MM.1S (cell line): ENCODE data around the gene MSI1.

ENCODE experiments used
- DNase-seq: peaks from one replicate; pipeline ENCODE4 v3.0.0-alpha.2; 2015
- H2AFZ ChIP-seq: fragments of 300-600 bp; sonication (generic); 2 replicates; pipeline ENCODE4 v1.6.0; 2016; ENCODE audit warnings: antibody characterized with exemption, low read length
- H3F3A ChIP-seq: fragments of 300-600 bp; sonication (generic); 2 replicates; pipeline ENCODE4 v1.6.1; 2016; ENCODE audit warnings: mild to moderate bottlenecking, antibody characterized with exemption, low read length, moderate library complexity, mixed read lengths; ENCODE audit not compliant: insufficient read depth
- H3K27ac ChIP-seq: fragments of 300-600 bp; sonication (generic); 2 replicates; pipeline ENCODE4 v1.5.1; 2016; ENCODE audit warnings: mild to moderate bottlenecking, low read length
- H3K27me3 ChIP-seq: fragments of 300-600 bp; sonication (generic); replicated peaks from 2 replicates; pipeline ENCODE4 v1.6.0; 2016; ENCODE audit warnings: low read length; ENCODE audit not compliant: insufficient read depth
- H3K36me3 ChIP-seq: fragments of 300-600 bp; sonication (generic); replicated peaks from 2 replicates; pipeline ENCODE4 v1.6.1; 2016; ENCODE audit warnings: mild to moderate bottlenecking, low read length, mixed read lengths; ENCODE audit not compliant: insufficient read depth
- H3K4me1 ChIP-seq: fragments of 300-600 bp; sonication (generic); 2 replicates; pipeline ENCODE4 v1.6.1; 2016; ENCODE audit warnings: low read length, mixed read lengths
- H3K4me2 ChIP-seq: fragments of 300-600 bp; sonication (generic); 2 replicates; pipeline ENCODE4 v1.6.0; 2016; ENCODE audit warnings: low read depth, low read length
- H3K4me3 ChIP-seq: fragments of 300-600 bp; sonication (generic); 2 replicates; pipeline ENCODE4 v1.5.1; 2016; ENCODE audit warnings: low read length, mixed read lengths
- H3K79me2 ChIP-seq: fragments of 300-600 bp; sonication (generic); 2 replicates; pipeline ENCODE4 v1.6.1; 2016; ENCODE audit warnings: mixed run types, low read length, mixed read lengths
- H3K9ac ChIP-seq: fragments of 300-600 bp; sonication (generic); 2 replicates; pipeline ENCODE4 v1.6.1; 2016; ENCODE audit warnings: low read length, mixed read lengths
- H3K9me2 ChIP-seq: fragments of 300-600 bp; sonication (generic); replicated peaks from 2 replicates; pipeline ENCODE4 v1.6.1; 2016; ENCODE audit warnings: mild to moderate bottlenecking, low read length, mixed read lengths; ENCODE audit not compliant: insufficient read depth
- H3K9me3 ChIP-seq: fragments of 300-600 bp; sonication (generic); replicated peaks from 2 replicates; pipeline ENCODE4 v1.6.1; 2016; ENCODE audit warnings: mild to moderate bottlenecking, low read length, mixed read lengths; ENCODE audit not compliant: insufficient read depth
- H4K20me1 ChIP-seq: fragments of 300-600 bp; sonication (generic); 2 replicates; pipeline ENCODE4 v1.6.1; 2016; ENCODE audit warnings: mild to moderate bottlenecking, low read length, moderate library complexity, mixed read lengths; ENCODE audit not compliant: insufficient read depth
- EZH2 ChIP-seq: fragments of 300-600 bp; sonication (generic); optimal IDR thresholded peaks from 2 replicates; pipeline ENCODE3; 2017; ENCODE audit warnings: low read depth, mild to moderate bottlenecking, antibody characterized with exemption, low read length, mixed read lengths
- EZH2phosphoT487 ChIP-seq: fragments of 300-600 bp; sonication (generic); IDR thresholded peaks from 2 replicates; pipeline ENCODE4 v1.6.1; 2018; ENCODE audit warnings: antibody characterized with exemption, low read length
- TF ChIP-seq, protein P1 (sequence below): fragments of 300-600 bp; sonication (generic); IDR thresholded peaks from 2 replicates; pipeline ENCODE4 v1.5.1; 2016; ENCODE audit warnings: antibody characterized with exemption, low read length, mixed read lengths

MSI1 gene

DNA sequence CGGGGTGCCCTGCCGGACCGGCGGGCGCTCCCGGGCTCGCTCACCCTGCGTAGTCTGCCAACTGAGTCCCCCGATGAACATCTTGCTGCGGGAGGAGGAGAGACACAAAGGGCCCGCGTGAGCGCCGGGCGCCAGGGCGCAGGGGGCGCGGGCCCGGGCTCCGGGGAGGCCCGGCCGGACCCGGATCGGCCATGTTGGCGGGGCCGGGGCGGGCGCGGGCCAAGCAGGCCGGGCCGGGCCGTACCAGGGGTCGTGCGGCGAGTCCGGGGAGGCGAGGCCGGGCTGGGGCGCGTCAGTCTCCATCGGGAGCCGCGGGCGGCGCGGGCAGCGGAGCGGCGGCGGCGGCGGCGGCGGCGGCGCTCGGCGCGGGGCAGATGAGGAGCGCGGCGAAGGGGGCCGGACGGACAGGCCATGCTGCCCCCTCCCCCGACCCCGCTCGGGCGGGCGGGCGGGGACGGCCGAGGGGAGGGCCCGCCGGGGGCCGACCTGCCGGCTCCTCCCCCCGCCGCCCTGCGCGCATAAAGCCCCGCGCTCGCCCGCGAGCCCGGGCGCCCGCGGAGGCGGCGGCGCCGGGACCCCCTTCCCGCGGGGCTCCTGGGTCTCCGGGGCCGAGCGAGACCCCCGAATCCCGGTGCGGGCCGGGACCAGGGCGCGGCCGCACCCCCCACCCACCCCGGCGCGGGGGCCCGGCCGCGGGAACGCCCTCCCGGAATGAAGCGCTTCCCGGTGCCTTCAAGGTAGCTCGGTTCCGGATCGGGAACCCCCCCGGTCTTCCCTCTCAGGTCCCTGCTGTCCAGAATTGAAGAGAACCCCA lies at the start of gene MSI1:
Gene MSI1, minus strand, starts transcription at position 376 of the 814 bp plus-strand sequence. Its CDS starts 73 bp downstream, at position 303.
- peaks cover 51% of the 10 kb centered on the region for H3K27me3 ChIP-seq
- no peaks in the 10 kb centered on the region for H3K79me2 ChIP-seq
- no peaks in the 10 kb centered on the region for H3K9me3 ChIP-seq
- H3K36me3 ChIP-seq: no peaks in the 10 kb centered on the region
- no peak within 1 kb of the TSS for H2AFZ ChIP-seq
- no peak for DNase-seq
- no peaks in the 10 kb centered on the region for H3K9me2 ChIP-seq
- H3K9ac ChIP-seq: no peak within 1 kb of the TSS
- no peak within 1 kb of the TSS for H3K27ac ChIP-seq
- no peaks in the 10 kb centered on the region for H3K4me1 ChIP-seq
- H3F3A ChIP-seq: no peaks in the 10 kb centered on the region
- H4K20me1 ChIP-seq: no peaks in the 10 kb centered on the region
- H3K4me2 ChIP-seq: no peak within 1 kb of the TSS
- no peak within 1 kb of the TSS for H3K4me3 ChIP-seq
- TF ChIP-seq EZH2phosphoT487: no peak

DNA sequence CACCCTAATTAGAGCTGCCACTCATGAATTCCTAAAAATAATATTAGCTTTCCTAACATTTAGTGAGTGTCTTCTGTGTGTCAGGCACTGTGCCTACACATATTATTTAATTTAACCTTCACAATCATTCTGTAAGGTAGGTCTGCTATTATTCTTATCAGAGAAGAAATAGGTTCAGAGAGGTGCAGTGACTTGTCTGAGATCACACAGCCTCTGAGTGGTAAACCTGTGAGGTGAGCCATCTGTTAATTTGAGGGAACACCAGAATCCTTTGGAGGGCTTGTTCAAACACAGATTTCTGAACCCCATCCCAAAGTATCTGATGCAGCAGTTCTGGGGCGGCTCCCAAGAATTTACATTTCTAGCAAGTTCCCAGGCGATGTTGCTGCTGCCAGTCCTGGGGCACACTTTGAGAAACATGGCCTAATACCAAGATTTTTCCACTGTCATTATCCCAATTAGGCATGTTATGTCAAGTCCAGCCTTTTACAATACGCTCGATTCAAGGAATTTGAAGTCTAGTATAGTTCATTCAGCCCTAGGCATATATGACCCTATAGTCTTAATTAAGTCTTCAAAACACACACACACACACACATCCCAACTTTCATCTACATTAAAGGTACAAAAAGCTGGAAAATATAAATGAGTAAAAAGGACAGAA lies 49.1 kb upstream of the MSI1 start:
- Histone ChIP-seq H3K9me2 (no peaks in the 10 kb centered on the region), H3K79me2 (no peaks in the 10 kb centered on the region), H3K4me2 (no peak overlapping the region), H3K27ac (no peak overlapping the region), H3K27me3 (no peaks in the 10 kb centered on the region), H3K36me3 (no peaks in the 10 kb centered on the region), H3K9me3 (no peaks in the 10 kb centered on the region), H3K9ac (no peak overlapping the region), H3F3A (no peaks in the 10 kb centered on the region), H2AFZ (no peak overlapping the region), H3K4me1 (no peaks in the 10 kb centered on the region), H3K4me3 (no peak overlapping the region), H4K20me1 (no peaks in the 10 kb centered on the region)
- no peak for DNase-seq
- TF ChIP-seq, protein P1, sequence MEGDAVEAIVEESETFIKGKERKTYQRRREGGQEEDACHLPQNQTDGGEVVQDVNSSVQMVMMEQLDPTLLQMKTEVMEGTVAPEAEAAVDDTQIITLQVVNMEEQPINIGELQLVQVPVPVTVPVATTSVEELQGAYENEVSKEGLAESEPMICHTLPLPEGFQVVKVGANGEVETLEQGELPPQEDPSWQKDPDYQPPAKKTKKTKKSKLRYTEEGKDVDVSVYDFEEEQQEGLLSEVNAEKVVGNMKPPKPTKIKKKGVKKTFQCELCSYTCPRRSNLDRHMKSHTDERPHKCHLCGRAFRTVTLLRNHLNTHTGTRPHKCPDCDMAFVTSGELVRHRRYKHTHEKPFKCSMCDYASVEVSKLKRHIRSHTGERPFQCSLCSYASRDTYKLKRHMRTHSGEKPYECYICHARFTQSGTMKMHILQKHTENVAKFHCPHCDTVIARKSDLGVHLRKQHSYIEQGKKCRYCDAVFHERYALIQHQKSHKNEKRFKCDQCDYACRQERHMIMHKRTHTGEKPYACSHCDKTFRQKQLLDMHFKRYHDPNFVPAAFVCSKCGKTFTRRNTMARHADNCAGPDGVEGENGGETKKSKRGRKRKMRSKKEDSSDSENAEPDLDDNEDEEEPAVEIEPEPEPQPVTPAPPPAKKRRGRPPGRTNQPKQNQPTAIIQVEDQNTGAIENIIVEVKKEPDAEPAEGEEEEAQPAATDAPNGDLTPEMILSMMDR: no peak
- TF ChIP-seq EZH2 (no peak), EZH2phosphoT487 (no peak)

DNA sequence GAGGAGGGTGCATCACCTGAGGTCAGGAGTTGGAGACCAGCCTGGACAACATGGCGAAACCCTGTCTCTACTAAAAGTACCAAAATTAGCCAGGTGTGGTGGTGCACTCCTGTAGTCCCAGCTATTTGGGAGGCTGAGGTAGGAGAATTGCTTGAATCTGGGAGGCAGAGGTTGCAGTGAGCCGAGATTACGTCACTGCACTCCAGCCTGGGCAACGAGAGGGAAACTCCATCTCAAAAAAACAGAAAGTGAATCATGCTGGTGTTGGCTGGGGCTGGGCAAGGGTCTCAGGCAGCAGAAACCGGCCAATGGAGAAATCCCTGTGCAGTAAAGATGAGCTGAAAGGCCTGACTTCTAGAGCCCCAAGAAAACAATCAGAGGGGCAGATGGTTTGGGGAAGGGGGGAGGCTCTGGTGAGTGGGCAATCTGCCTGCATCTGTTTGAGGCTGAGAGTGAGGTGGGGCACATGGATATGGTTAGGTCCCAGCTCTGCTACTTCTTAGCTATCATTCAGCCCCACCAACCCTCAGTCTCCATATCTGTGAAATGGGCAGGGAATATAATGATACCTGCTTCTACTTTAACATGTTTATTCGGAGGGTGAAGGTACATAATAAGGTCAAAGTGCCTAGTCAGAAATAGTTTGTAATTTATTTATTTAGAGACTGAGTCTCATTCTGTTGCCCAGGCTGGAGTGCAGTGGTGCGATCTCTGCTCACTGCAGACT lies 47.7 kb upstream of the MSI1 start:
- H3K9me2 ChIP-seq: no peaks in the 10 kb centered on the region
- H3F3A ChIP-seq: no peaks in the 10 kb centered on the region
- H3K4me3 ChIP-seq: no peak overlapping the region

More for the DNA sequence above, 47.7 kb upstream of the MSI1 start:
- no peak overlapping the region for H3K27ac ChIP-seq
- no peak overlapping the region for H3K4me2 ChIP-seq
- H2AFZ ChIP-seq: no peak overlapping the region
- no peak for DNase-seq
- no peaks in the 10 kb centered on the region for H3K79me2 ChIP-seq
- H3K4me1 ChIP-seq: no peaks in the 10 kb centered on the region
- H3K27me3 ChIP-seq: no peaks in the 10 kb centered on the region
- TF ChIP-seq, protein P1: no peak
- TF ChIP-seq EZH2phosphoT487 (no peak), EZH2 (no peak)
- no peaks in the 10 kb centered on the region for H4K20me1 ChIP-seq
- H3K36me3 ChIP-seq: no peaks in the 10 kb centered on the region
- H3K9ac ChIP-seq: no peak overlapping the region
- no peaks in the 10 kb centered on the region for H3K9me3 ChIP-seq
